SH-SY5Y (cell line): ENCODE results near the gene TBRG1.

Experiments
- GATA2 ChIP-seq: IDR thresholded peaks from 2 replicates; pipeline ENCODE4 v1.6.1; 2011; ENCODE audit warnings: mild to moderate bottlenecking, low read depth, low read length
- GATA3 ChIP-seq: IDR thresholded peaks from 2 replicates; pipeline ENCODE4 v1.6.1; 2011; ENCODE audit warnings: low read depth, mild to moderate bottlenecking, low read length, moderate library complexity

TBRG1 gene

DNA sequence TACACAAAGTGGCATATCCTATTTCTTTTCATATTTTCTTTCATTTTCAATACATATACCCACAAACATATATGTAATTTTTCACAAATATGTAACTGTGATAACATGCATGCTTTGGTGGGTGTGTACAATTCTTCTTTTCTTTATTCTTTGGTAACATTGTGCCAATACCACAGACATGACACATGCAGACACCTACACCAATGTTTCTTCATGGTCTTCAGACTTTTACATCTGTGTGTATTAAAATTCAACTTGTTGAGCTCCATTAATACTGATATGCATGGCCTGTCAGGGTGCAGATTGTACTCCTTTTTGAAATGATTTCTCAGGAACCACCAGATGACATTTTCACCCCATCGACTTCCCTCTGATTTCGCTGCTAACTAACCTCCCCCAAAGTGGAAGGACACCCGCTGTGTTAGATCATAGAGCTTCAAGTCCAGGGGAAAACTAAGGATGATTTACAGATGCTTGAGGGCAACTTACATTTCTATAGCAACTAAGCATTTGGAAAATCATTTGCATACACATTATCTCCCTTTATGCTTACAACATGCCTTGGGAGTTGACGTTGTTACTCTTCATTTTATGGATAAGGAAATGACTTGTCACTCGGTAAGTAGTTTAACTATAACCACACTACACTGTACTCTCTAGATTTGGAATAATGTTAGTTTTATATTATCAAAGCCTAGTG, 21.9 kb upstream of the TBRG1 start:
- TF ChIP-seq GATA3 = no peak
- no peak for TF ChIP-seq GATA2

DNA sequence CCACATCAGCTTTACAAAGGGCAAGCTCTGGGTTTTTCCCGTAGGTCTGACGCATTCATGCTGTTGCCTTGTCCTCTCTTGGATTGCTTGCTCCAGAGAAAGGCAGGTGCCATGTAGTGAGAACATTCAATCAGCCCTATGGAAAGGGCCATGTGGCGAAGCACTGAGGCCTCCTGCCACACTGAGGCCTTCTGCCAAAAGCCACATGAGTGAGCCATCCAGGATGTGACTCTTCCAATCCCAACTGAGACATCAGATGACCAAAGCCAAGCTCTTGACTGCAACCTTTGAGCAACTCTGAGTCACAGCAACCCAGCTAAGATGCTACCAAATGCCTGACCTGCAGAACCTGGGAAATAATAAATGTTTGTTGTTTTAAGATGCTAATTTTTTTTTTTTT, 20.5 kb upstream of the TBRG1 start:
- TF ChIP-seq GATA2 (no peak), GATA3 (no peak)

DNA sequence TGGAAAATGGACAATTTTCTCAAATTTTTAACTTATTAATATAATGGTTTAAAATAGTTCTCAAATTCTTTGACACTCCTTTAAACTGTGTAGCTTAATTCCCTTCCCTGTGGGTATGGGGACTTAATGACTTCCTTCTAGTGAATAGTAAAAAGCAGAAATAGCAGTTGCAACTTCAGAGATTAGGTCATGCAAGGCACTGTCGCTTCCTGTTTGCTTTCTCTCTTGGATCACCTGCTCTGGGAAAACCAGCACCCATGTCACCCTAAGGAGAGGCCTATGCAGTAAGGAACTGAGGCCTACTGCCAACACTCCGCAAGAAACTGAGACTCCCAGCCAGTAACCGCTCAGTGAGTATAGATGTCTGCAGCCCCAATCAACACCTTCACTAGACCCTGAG, 16.9 kb upstream of the TBRG1 start:
- TF ChIP-seq GATA3 = no peak
- no peak for TF ChIP-seq GATA2

DNA sequence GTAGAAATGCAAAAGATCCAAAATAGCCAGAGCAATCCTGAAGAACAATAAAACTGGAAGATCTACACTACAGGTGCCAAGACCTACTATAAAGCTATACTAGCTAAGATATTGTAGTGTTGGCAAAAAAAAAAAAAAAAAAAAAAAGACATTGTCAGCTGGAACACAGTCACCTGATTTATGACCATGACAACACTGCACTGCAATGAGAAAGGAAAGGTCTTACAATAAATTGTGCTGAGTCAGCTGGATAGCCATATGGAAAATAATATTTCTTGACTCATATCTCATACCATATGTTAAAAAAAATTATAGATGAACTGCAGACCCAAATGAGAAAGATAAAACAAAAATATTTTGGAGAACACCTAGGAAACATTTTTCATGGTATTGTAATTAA, 14.5 kb upstream of the TBRG1 start:
- TF ChIP-seq GATA3 (no peak), GATA2 (no peak)

DNA sequence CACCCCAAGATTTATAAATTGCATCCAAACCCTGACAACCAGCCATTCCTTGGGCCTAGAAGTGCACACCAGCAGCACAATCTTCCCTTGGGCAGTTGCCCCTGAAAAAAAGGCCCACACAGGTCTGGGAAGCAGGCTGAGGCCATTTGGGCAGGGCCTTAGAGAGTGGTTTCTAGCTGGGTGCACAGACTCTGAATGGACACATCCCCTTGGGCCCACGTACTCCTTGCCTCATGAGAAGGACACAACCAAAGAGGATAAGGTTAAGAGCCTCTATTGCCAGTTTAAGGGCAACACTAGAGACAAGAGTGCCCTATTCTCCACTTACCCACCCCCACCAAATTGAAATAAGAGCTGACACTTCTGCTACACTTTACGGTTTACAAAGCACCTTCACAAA, 12.4 kb upstream of the TBRG1 start:
- TF ChIP-seq GATA3 = no peak
- TF ChIP-seq GATA2 = no peak

DNA sequence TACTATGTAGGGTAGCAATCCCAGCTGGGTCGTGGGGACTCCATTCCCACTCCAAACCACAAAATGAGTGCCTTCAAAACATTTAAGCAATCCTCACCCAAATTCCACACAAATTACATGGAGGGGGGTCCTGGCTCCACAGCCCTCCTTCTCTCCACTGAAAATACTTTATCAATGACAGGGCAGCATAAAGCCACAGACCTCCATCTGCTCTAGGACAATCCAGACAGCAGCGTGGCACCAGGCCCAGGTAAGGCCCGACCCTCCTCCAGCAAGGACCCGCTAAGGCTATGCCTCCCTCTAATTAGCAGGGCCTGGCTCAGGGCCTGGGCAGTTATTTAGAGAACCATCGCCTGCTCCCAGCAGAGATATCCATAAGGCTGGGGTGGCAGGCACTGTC, 11.6 kb upstream of the TBRG1 start, which contains the start of gene PANX3:
Gene PANX3, plus strand, starts transcription at position 365 of the 400 bp plus-strand sequence. CDS start 129 bp downstream, outside the sequence.
- TF ChIP-seq GATA2 (no peak), GATA3 (no peak)

DNA sequence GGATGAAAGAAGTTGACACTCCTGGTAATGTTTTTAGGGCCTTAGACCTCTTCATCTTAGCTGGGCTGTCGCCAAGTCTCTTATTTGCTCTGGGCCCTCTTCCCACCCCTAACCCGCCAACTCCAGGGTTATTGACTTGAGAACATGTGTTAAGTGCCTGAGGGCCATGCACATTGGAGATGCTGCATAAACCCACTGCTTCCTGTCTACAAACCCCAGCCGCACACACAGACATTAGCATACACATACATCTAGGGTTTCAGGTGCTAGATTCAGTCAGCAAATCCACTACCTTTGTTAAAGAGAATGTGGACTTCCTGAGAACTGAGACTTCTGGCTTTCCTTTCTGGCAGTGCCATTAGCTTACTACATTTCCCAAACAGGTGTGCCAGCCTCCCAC, 10.6 kb upstream of the TBRG1 start:
- TF ChIP-seq GATA2 (no peak), GATA3 (no peak)

DNA sequence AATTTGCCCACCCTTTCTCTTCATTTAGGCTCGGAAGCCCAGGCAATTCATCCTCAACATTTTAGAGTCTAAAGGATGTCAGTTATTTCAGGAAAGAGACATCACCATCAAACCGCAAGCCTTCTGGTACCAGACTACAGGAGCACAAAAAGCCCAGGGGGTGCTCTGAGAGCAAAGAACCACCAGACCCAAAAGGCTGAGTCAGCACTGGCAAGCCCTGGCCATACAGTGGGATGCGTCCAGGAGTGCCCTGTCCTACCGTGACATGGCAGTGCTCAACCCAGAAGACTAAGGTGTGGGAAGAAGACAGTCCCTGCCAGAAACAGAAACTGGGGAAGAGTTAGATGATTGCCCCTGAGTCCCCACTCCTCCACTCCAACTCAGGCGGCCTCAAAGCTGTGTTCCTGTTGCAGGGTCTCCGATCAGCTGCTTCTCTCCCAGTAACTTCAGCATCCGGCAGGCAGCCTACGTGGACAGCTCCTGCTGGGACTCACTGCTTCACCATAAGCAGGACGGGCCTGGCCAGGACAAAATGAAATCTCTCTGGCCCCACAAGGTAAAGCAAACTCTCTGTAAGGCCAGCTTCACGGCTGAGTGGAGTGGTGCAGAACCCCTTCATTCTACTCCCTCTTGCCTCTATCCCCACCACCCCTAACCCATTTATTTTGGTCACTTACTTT, 10.0 kb upstream of the TBRG1 start:
- TF ChIP-seq GATA2 (no peak), GATA3 (no peak)

DNA sequence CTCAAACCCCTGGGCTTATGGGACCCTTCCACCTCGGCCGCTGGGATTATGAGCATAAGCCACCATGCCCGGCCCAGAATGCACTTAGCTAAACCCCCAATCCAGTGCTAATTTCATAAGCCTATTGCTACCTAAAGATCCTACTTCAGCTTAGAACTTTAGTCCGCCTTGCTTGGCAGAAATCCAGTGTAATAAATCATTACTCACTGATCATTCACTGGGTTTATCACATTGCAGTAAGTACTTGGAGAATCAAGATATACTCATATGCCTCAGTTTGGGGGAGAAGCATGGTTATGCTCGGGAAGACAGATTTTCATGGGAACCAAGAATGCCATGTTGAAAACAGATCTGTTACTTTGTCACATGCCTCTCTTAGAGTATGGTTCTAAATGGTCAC, 3.8 kb upstream of the TBRG1 start:
- TF ChIP-seq GATA3 = no peak
- TF ChIP-seq GATA2 = no peak

DNA sequence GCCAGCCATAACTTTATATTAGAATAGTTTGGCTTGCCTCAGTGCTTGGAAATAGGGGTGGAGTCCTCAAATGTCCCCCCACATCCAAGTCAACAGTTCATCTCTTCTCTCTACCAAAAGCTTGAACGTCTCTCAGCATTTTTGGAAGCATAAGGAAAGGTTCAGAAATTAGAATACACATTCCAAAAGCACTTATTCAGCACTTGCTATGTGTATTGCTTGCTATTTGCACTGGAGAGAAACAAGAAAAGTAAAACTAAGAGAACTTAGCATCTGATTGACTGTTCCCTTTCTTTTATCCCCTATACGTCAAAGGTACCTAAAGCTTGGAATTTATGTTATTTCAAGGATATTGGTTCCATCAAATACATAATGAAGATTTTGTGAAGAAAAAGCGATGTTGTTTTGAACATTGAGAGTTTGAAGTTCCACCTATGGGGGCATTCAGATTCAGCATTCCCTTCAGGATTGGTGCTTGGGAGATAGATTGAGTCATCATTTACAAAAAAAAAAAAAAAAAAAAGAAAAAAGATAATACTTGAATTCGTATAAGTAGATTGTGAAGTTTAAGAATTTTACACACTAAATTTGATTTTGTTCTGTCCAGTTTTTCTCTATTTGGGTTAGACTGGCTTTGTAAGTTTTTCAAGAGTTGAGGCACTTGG, 1.3 kb downstream of the TBRG1 start:
- TF ChIP-seq GATA3 = no peak
- TF ChIP-seq GATA2 = no peak

DNA sequence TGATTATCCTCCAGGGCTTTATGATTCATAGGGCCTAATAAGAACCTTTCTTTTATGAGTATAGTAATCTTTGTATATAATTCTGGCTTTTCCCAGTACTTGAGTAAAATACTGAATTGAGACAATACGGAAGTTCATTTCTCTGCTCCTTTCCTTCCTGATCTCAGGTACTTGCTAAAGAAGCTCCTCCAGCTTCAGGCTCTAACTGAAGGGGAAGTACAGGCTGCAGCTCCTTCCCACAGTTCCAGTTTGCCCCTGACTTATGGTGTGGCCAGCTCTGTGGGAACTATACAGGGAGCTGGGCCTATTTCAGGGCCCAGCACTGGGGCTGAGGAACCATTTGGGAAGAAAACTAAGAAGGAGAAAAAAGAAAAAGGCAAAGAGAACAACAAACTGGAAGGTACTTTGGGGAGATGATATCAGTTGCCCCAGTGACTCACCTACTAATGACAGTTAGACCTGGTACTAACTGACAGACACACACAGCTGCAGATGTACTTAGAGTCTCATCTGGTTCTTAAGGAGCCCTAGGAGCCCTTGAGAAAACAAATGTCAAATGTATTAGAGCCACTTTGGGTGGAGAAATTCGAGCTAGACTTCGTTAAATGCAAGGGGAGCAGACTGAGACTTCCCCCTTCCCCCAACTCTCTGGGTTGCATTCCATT, 3.0 kb downstream of the TBRG1 start:
- TF ChIP-seq GATA2 = no peak
- TF ChIP-seq GATA3 = no peak

DNA sequence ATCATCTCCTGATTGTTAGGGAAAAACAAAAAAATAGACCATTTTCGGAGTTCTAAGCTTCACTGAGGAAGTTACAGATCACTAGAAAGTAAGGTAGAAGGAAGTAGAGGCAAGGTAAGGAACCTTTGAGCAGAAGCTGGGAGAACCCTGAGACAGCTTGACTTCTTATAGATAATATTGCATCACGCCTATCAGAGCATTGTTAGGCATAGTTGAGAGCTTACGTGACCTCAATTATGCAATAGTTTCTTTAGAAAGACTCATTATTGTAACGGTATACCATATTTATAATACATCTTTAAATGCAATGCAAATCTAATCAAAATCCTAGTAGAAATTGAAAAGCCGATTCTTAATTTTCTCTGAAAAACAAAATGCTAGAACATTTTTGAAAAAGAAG, 4.9 kb downstream of the TBRG1 start:
- TF ChIP-seq GATA2 (no peak), GATA3 (no peak)

DNA sequence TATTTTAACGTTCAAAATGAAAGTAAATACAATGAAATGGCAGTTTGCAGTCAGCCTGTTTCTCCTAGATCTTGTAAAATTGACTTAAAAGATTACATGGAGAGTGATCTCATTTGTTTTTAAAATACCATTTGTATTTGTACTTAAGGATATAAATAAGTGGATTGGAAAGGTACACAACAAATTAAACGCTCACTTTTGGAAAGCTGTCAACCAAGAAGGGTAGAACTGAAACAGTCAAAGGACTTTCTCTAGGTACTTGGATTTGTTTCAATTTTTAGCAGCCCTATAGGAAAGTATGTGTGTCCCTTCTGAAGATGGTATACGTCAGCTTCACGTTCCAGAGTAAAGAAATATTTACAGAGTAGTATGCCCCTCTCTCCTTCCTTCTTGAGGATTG, 7.3 kb downstream of the TBRG1 start:
- no peak for TF ChIP-seq GATA3
- TF ChIP-seq GATA2 = no peak

DNA sequence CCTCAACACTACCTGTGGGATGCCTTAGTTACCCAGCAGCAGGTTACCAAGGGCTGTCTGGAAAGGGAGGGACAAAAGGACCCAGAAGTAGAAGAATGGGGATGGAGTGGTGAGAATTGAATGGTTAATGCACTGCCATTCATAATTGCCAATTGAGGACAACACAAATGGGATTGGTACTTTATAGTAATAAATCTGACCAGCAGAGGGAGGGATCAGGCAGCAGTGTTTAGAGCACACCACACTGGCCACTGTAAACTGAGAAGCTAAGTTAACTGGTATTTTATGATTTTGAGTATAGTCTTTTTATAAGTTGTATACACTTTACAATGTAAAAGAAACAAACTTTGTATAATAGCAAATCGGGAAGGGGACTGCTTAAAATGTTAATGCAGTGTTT, 10.7 kb downstream of the TBRG1 start:
- TF ChIP-seq GATA2 (no peak), GATA3 (no peak)

DNA sequence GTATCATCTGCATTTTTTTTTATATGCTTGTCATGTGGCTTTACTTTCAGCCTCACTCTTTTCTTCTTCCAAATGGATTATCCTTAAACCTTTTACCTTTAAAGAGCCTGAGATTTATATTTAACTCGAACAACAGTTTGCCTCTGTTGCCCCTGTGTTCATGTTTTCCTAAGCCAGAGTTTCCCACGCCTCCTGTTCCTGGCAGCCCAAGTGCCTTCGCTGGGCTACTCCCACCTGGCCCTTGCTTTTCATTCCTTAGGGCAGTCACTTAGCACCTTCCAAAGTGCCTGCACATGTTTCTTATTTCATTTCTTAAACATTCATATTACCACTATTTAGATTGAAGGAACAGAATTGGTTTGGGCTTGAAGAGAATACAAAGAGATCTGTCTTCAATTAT, 13.3 kb downstream of the TBRG1 start:
- TF ChIP-seq GATA3 (no peak), GATA2 (no peak)
